Liver (tissue), 3 donors: Measurements from ENCODE around the gene RAD51B.

Experiments
- CTCF ChIP-seq: fragments of 150-350 bp; IDR thresholded peaks from 2 replicates; pipeline ENCODE4 v1.5.1; 2017; ENCODE audit warnings: improper control_type of control experiment, low read depth, low read length; ENCODE audit not compliant: missing input control
- MAX ChIP-seq: IDR thresholded peaks from 2 replicates; pipeline ENCODE4 v1.6.1; 2016; ENCODE audit warnings: antibody characterized with exemption
- RAD21 ChIP-seq, 2 donors: IDR thresholded peaks; 2 replicates each; pipeline ENCODE4 v1.6.1; 2016; ENCODE audit warnings: antibody characterized with exemption in 2 of 2, mild to moderate bottlenecking in 2 of 2
- REST ChIP-seq: IDR thresholded peaks from 2 replicates; pipeline ENCODE4 v1.6.1; 2016; ENCODE audit warnings: antibody characterized with exemption, mild to moderate bottlenecking
- donor health status: healthy.
- donor health status: healthy.

GRCh38 chr14:68461086-68461485 lies 641.5 kb downstream of the RAD51B start:
- TF ChIP-seq CTCF: no peak
- no peak for TF ChIP-seq MAX
- no peak for TF ChIP-seq RAD21 (IDR thresholded peaks at IDR 0.05)
- no peak for TF ChIP-seq REST
